Central memory CD8-positive, alpha-beta T cell (primary cell): Measurements from ENCODE around the gene FGD3.

Source experiments
- ATAC-seq: fragments of 150-1000 bp; cut with Tn5 transposase; replicated peaks from 2 replicates; pipeline ENCODE4 v1.10.0; 2022; ENCODE audit warnings: mild to moderate bottlenecking, moderate FRiP score, moderate number of reproducible peaks; ENCODE audit not compliant: poor library complexity, severe bottlenecking; ENCODE audit errors: extremely low read depth
- DNase-seq, 2 donors: peaks; one replicate each; pipeline ENCODE4 v3.0.0; 2021; ENCODE audit warnings: low spot score in 2 of 2
- H3K27ac Mint-ChIP-seq: one replicate; pipeline ENCODE4 v1.8.0; 2022; ENCODE audit warnings: low read depth, mild to moderate bottlenecking, moderate library complexity, mixed read lengths
- H3K27me3 Mint-ChIP-seq: one replicate; pipeline ENCODE4 v1.8.0; 2022; ENCODE audit warnings: mixed read lengths
- H3K36me3 Mint-ChIP-seq: one replicate; pipeline ENCODE4 v1.8.0; 2022; ENCODE audit warnings: mild to moderate bottlenecking, moderate library complexity, mixed read lengths; ENCODE audit not compliant: insufficient read depth
- H3K4me1 Mint-ChIP-seq: one replicate; pipeline ENCODE4 v1.8.0; 2022; ENCODE audit warnings: mixed read lengths
- H3K4me3 Mint-ChIP-seq: one replicate; pipeline ENCODE4 v1.8.0; 2022; ENCODE audit warnings: mild to moderate bottlenecking, moderate library complexity, mixed read lengths
- H3K9me3 Mint-ChIP-seq: one replicate; pipeline ENCODE4 v1.8.0; 2022; ENCODE audit warnings: mixed read lengths

The FGD3 gene

GRCh38 chr9:93022721-93023520 lies 75.6 kb downstream of the FGD3 start:
- Mint-ChIP-seq H3K36me3 (peaks cover 52% of the 10 kb centered on the region), H3K4me1 (peaks cover 47% of the 10 kb centered on the region), H3K27me3 (no peaks in the 10 kb centered on the region), H3K9me3 (no peaks in the 10 kb centered on the region), H3K27ac (peak overlapping the region; percentile 87), H3K4me3 (peak overlapping the region; percentile 9)
- no peak for ATAC-seq
- DNase-seq = no peak

- H3K4me3 Mint-ChIP-seq = peak overlapping the region; percentile 9
- ATAC-seq (no peak), DNase-seq (no peak)
- H3K4me1 Mint-ChIP-seq = peaks cover 52% of the 10 kb centered on the region
- H3K36me3 Mint-ChIP-seq = peaks cover 51% of the 10 kb centered on the region
- H3K27me3 Mint-ChIP-seq = no peaks in the 10 kb centered on the region
- H3K27ac Mint-ChIP-seq = peak overlapping the region; percentile 87
- no peaks in the 10 kb centered on the region for H3K9me3 Mint-ChIP-seq
Observed at GRCh38 chr9:93023521-93023815, 76.1 kb downstream of the FGD3 start.

- Mint-ChIP-seq H3K27me3 (no peaks in the 10 kb centered on the region), H3K4me3 (peak overlapping the region; percentile 10), H3K36me3 (peaks cover 46% of the 10 kb centered on the region), H3K9me3 (no peaks in the 10 kb centered on the region), H3K4me1 (peaks cover 55% of the 10 kb centered on the region), H3K27ac (peak overlapping the region; percentile 87)
- ATAC-seq (no peak), DNase-seq (no peak)
Observed at GRCh38 chr9:93024646-93024910, 77.3 kb downstream of the FGD3 start.

- H3K4me3 Mint-ChIP-seq = peak overlapping the region; percentile 11
- H3K9me3 Mint-ChIP-seq = no peaks in the 10 kb centered on the region
- H3K36me3 Mint-ChIP-seq = peaks cover 44% of the 10 kb centered on the region
- no peaks in the 10 kb centered on the region for H3K27me3 Mint-ChIP-seq
- peak overlapping the region; percentile 87 for H3K27ac Mint-ChIP-seq
- no peak for DNase-seq
- ATAC-seq = no peak
- H3K4me1 Mint-ChIP-seq = peaks cover 57% of the 10 kb centered on the region
Observed at GRCh38 chr9:93024986-93025630, 77.8 kb downstream of the FGD3 start.

GRCh38 chr9:93025736-93026135 lies 78.4 kb downstream of the FGD3 start:
- peaks cover 60% of the 10 kb centered on the region for H3K4me1 Mint-ChIP-seq
- no peak for ATAC-seq
- H3K9me3 Mint-ChIP-seq = no peaks in the 10 kb centered on the region
- no peaks in the 10 kb centered on the region for H3K27me3 Mint-ChIP-seq
- peak overlapping the region; percentile 87 for H3K27ac Mint-ChIP-seq
- H3K4me3 Mint-ChIP-seq = peak overlapping the region; percentile 11
- DNase-seq = no peak
- peaks cover 41% of the 10 kb centered on the region for H3K36me3 Mint-ChIP-seq

- Mint-ChIP-seq H3K27ac (peak overlapping the region; percentile 99), H3K9me3 (no peaks in the 10 kb centered on the region)
- ATAC-seq = no peak
Observed at GRCh38 chr9:93026640-93027039, 79.3 kb downstream of the FGD3 start.

GRCh38 chr9:93027750-93028149 lies 80.4 kb downstream of the FGD3 start:
- peaks cover 39% of the 10 kb centered on the region for H3K36me3 Mint-ChIP-seq
- no peaks in the 10 kb centered on the region for H3K9me3 Mint-ChIP-seq
- H3K4me3 Mint-ChIP-seq = peak overlapping the region; percentile 80
- peak overlapping the region; percentile 99 for H3K27ac Mint-ChIP-seq
- ATAC-seq (no peak), DNase-seq (no peak)
- H3K4me1 Mint-ChIP-seq = peaks cover 68% of the 10 kb centered on the region
- H3K27me3 Mint-ChIP-seq = no peaks in the 10 kb centered on the region

More at GRCh38 chr9:93026640-93027039, 79.3 kb downstream of the FGD3 start:
- Mint-ChIP-seq H3K4me1 (peaks cover 67% of the 10 kb centered on the region), H3K4me3 (peak overlapping the region; percentile 29), H3K27me3 (no peaks in the 10 kb centered on the region), H3K36me3 (peaks cover 39% of the 10 kb centered on the region)
- no peak for DNase-seq

GRCh38 chr9:93028448-93029006 lies 81.2 kb downstream of the FGD3 start:
- DNase-seq (peak; percentile 30 to 73), ATAC-seq (peak; percentile 91)
- Mint-ChIP-seq H3K36me3 (peaks cover 38% of the 10 kb centered on the region), H3K27me3 (no peaks in the 10 kb centered on the region), H3K4me3 (peak overlapping the region; percentile 80), H3K9me3 (no peaks in the 10 kb centered on the region), H3K4me1 (peaks cover 61% of the 10 kb centered on the region), H3K27ac (peak overlapping the region; percentile 99)

GRCh38 chr9:93030642-93031628 lies 83.6 kb downstream of the FGD3 start:
- Mint-ChIP-seq H3K4me1 (peaks cover 47% of the 10 kb centered on the region), H3K27me3 (no peaks in the 10 kb centered on the region), H3K27ac (peak overlapping the region; percentile 30), H3K4me3 (no peak overlapping the region), H3K36me3 (peaks cover 43% of the 10 kb centered on the region), H3K9me3 (no peaks in the 10 kb centered on the region)
- ATAC-seq = no peak
- DNase-seq = no peak

GRCh38 chr9:93031629-93032430 lies 84.5 kb downstream of the FGD3 start:
- no peak overlapping the region for H3K4me3 Mint-ChIP-seq
- peaks cover 43% of the 10 kb centered on the region for H3K36me3 Mint-ChIP-seq
- H3K4me1 Mint-ChIP-seq = peaks cover 44% of the 10 kb centered on the region

GRCh38 chr9:93032545-93032944 lies 85.2 kb downstream of the FGD3 start:
- no peaks in the 10 kb centered on the region for H3K9me3 Mint-ChIP-seq
- H3K4me1 Mint-ChIP-seq = peaks cover 37% of the 10 kb centered on the region
- peaks cover 42% of the 10 kb centered on the region for H3K36me3 Mint-ChIP-seq
- DNase-seq (no peak), ATAC-seq (no peak)
- peak overlapping the region; percentile 85 for H3K27ac Mint-ChIP-seq
- H3K27me3 Mint-ChIP-seq = no peaks in the 10 kb centered on the region
- H3K4me3 Mint-ChIP-seq = no peak overlapping the region

More at GRCh38 chr9:93031629-93032430, 84.5 kb downstream of the FGD3 start:
- ATAC-seq (no peak), DNase-seq (no peak)
- H3K27ac Mint-ChIP-seq = peak overlapping the region; percentile 30
- no peaks in the 10 kb centered on the region for H3K27me3 Mint-ChIP-seq
- no peaks in the 10 kb centered on the region for H3K9me3 Mint-ChIP-seq

GRCh38 chr9:93033531-93033930 lies 86.2 kb downstream of the FGD3 start:
- Mint-ChIP-seq H3K27ac (peak overlapping the region; percentile 85), H3K27me3 (no peaks in the 10 kb centered on the region), H3K36me3 (peaks cover 37% of the 10 kb centered on the region), H3K9me3 (no peaks in the 10 kb centered on the region), H3K4me3 (no peak overlapping the region), H3K4me1 (peaks cover 36% of the 10 kb centered on the region)
- ATAC-seq (no peak), DNase-seq (no peak)
